HG02642 (cell line): ENCODE results near the gene SFXN5.

Experiments used
- ATAC-seq: cut with Tn5 transposase; IDR thresholded peaks from one replicate; pipeline ENCODE4 v1.9.1; 2021; ENCODE audit warnings: mild to moderate bottlenecking; ENCODE audit not compliant: unreplicated experiment, poor library complexity

The SFXN5 gene

GRCh38 chr2:72982781-72983499 lies 88.6 kb downstream of the SFXN5 start:
- no peak for ATAC-seq

GRCh38 chr2:72982219-72982618 lies 89.3 kb downstream of the SFXN5 start:
- no peak for ATAC-seq

DNA sequence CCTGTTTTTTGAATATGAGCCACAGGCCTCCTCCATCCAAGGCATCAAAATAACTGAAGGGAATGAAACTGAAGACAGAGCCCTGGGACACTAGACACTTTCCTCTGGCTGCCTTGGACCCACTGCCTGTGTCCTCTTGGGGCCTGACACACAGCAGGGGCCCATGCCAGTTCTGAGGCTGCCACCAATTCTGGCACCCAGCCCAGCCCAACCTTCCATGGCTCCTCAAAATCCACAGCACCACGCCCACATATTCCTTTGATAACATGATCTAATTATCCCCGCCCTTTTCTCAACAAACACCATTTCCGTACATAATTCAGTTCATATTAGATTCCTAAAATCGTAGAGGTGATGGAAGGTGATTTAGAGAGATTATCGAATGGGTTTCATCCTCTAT lies 90.0 kb downstream of the SFXN5 start:
- no peak for ATAC-seq

DNA sequence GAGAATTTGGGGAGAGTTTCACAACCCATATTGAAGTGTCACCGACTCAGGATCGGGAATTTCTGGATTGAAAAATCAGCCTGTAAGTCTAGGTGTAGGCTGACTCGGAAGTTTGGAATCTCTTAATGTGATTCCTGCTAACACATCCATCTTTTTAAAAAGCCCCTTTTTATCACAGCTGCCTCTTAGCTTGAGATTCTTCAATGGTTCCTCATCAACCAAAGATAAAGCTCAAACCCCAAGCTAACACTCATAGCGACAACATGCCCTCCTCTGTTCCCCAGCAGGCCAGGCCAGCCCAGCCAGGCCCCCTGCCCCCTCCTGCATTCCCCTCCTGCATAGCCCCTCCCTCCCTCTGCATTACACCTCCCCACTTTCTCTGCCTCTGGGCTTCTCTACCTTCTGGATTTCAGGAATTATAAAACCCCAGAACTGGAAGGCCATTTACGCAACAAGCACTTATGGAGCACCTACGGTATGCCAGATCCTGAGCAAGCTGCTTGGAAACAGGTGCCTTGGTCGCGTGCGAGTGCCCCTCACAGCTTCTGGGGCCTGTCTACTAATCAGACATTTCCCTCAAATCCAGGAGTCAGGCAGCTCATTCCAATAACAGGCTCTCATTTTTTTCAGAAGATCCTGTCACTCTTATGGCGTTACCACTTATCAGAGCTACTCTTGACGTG lies 90.8 kb downstream of the SFXN5 start:
- ATAC-seq, result no peak

DNA sequence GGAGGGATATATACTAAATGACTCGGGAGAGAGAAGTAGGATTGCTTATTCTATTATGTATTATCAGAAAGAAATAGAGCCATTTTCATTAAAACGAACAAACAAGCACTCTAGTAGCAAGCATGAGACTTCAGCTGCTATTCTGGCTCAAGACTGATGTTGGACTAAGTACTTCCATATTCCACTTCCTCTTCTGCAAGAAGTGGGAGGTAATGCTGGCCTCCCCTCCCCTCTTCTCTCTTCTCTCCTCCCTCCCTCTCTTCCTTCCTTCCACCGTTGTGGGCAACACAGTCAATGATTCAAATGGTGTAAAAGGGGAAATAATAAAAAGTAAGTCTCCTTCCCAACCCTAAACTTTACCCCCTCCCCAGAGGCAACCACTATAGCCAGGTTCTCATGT lies 91.6 kb downstream of the SFXN5 start:
- ATAC-seq, result no peak

DNA sequence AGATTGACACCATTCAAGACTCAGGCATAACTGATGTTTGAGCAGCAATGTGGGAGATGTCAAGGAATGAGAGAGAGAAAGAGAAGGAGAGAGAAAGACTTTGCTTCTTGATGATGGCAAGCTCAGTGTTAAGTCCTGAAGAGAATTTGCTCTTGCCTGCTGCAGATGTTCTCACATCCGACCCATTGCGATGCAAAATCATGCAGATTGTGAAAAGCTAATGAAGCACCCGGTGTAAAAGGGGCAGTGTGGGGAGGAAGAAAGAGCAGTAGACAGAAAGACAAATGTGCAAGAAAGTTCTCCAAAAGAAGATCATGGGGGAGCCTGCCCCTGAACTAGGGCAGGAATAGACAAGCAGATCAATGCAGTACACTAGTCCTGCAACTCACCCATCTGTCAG lies 96.5 kb downstream of the SFXN5 start:
- ATAC-seq, result no peak

DNA sequence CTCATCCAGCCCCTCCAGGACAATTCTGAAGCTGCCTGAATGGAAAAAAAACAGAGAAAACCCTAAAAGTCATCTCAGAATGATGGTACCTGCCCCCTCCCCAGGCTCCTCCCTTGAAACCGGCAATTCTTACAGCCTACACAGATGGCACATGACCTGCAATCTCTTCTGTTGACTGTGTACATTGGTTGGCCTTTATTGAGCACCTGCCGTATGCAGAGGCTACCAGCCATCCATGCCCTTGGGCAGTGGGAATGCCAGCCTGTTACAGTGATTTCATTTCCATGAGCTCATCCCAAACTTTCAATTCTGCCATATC lies 97.1 kb downstream of the SFXN5 start:
- ATAC-seq, result no peak

- peak; percentile 86 for ATAC-seq
Observed at GRCh38 chr2:72973566-72974435, 97.7 kb downstream of the SFXN5 start.

- no peak for ATAC-seq
Observed at GRCh38 chr2:72973137-72973535, 98.4 kb downstream of the SFXN5 start.

GRCh38 chr2:72972352-72973136 lies 99.0 kb downstream of the SFXN5 start:
- no peak for ATAC-seq

DNA sequence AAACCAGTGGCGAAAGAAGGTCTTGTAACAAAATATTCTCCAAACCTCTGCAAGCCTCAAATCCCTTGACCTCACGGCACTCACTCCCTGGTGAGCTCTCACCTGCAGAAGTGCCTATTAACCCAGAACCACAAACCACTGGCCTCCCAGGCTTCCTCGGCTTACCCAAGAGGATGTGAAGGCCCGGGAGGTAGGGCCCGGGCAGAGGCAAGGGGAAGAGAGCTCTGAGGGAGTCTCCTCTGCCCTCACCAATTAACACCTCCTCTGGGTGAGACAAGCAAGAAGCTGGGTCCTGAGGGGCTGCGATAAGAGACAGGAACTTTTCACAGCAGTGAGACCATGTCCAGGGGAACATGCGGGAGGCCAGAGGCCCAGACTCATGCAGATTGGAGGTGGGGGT lies 100.5 kb downstream of the SFXN5 start:
- ATAC-seq, result no peak

DNA sequence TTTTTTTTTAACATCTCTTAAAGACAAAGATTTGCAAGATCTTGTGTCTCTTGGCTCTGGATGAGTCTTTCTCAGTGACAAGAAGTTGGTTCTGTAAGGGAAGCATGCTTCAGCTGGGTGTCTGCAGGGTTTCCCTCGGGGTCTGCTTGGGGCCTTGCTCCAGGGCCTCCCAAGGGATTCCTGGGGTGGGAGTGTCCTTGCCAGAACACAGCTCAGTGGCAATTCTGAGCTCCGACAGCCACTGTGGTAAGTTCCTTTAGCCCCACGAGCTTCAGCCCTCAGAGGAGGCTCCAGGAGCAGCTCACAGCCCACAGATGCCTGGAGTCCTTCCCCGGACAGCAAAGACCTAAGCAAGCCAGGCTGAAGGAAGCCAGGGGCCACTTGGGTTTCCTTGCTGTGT lies 101.8 kb downstream of the SFXN5 start:
- ATAC-seq, result no peak

- no peak for ATAC-seq
Observed at GRCh38 chr2:72968286-72968685, 103.2 kb downstream of the SFXN5 start.

DNA sequence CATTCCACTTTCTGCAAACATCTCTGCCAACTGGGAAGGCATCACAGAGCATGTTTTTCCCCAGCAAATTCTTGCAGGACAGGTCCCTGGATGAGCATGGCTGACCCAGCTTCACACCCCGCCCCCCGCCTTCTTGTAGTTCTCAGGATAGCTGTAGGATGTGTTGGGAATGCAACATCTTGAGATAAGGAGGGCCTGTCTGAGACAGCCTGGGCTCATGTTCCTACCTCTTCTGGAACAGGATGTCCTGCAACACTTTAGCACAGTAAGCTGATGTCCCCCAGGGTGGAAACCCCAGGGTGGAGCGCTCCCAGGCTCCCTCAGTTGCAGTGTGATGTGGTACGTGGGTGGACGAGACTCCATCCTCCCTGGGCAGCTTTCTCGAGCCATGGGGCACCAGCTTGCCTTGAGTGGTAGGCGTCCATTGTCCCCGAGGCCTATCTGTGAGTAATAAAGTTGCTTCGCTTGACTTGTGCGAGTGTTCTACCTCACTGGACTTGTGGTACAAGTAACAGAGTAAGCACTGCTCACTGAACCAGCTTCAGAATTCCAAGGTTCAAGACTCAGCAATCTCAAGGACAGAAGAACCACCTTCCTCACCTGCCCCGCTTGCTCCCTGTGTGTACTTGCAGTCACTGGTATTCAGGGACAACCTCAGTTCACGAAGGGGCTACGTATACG lies 105.6 kb downstream of the SFXN5 start:
- ATAC-seq, result no peak

DNA sequence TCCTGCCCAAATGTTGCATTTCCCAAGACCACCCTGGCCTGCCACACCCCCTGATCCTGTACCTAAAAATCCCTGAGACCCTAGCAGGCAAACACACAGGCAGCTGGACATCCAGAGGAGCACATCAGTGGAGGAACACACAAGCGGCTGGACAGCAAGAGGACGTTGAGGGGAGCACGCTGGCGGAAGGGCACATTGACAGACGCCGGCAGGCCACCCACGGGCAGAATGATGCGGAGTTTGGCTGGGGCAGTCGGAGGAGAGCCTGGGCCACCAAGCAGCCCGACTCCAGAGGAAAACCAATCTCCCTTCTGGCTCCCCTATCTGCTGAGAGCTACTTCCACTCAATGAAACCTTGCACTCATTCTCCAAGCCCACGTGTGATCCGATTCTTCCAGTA lies 106.5 kb downstream of the SFXN5 start:
- no peak for ATAC-seq

DNA sequence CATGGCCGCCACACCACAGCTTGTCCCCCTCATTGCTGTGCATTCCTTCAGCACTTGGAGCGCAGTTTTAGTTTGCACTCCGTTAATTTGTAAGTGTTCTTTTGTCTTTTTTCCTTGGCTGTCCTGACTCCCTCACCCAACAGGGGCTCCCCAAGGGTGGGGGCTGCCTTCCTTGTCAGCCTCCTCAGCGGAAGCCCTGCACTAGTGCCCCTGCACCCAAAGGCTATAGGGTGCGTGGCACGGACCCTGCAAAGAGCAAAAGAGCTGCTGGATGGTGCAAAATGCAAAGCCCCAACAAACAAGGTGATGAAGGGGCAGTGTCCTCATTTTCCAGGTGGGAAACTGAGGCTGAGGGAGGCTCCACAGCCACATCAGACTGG lies 107.4 kb downstream of the SFXN5 start:
- no peak for ATAC-seq

GRCh38 chr2:72963423-72964145 lies 107.9 kb downstream of the SFXN5 start:
- ATAC-seq, result no peak

DNA sequence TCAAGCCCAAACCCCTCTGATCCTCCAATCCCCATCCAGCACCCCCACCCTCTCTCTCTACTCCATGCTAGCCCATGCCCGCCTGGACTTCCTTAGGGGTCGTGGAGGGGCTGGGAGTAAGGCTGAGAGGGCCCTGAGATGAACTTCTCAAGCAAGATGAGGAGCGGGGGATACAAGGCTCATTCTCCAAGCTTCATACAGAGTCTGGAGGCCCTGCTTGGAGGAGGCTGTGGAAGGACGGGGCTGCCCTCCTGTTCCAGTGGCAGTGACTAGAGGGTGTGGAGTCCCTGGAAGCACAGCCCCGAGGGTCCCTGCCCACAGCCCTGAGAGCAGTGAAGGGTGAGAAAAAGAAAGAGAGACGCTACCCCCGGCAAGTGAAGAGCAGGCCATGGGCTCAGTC lies 108.6 kb downstream of the SFXN5 start:
- no peak for ATAC-seq

- ATAC-seq, result no peak
Observed at GRCh38 chr2:72961853-72962468, 109.6 kb downstream of the SFXN5 start.
